ENCODE results near the gene GBX1.

GBX1 gene

DNA sequence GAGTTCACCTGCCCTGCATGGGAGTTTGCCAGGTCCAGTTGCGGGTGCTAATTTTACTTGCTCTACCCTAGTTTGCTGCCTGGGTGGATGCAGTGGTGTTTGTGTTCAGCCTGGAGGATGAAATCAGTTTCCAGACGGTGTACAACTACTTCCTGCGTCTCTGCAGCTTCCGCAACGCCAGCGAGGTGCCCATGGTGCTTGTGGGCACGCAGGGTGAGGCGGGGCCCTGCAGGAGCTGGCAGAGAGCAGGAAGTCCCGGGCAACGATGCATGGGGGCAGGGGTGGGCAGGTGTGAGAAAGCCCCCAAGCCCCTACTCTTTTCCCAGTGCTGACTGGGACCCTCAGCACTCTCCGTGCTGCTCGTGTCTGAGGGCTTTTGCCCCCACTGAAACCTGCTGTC is 49.9 kb downstream of the GBX1 start:
- Histone ChIP-seq H3K9me3 (ENCODE audit: control insufficient read depth, insufficient read depth, low read length) (no peaks in the 10 kb centered on the region), H3F3A (ENCODE audit: control insufficient read depth, insufficient read depth) (no peaks in the 10 kb centered on the region), H4K20me1 (ENCODE audit: control insufficient read depth, insufficient read depth, low read depth, low read length) (peaks cover 5% of the 10 kb centered on the region; the same call in 1 of the 2 replicates), H3K27ac (ENCODE audit: low read depth, low read length) (no peak overlapping the region), H3K4me3 (ENCODE audit: low read length) (no peak overlapping the region), H3K36me3 (ENCODE audit: control insufficient read depth, low read length) (no peaks in the 10 kb centered on the region), H3K79me2 (ENCODE audit: control insufficient read depth, low read length) (no peaks in the 10 kb centered on the region), H3K27me3 (ENCODE audit: control insufficient read depth, low read length) (no peaks in the 10 kb centered on the region), H3K4me2 (ENCODE audit: low read length) (no peak overlapping the region), H3K9me2 (replicated peaks; ENCODE audit: control insufficient read depth, low read length) (no peaks in the 10 kb centered on the region), H3K4me1 (ENCODE audit: control insufficient read depth, low read length) (no peaks in the 10 kb centered on the region)
- TF ChIP-seq, protein P1, sequence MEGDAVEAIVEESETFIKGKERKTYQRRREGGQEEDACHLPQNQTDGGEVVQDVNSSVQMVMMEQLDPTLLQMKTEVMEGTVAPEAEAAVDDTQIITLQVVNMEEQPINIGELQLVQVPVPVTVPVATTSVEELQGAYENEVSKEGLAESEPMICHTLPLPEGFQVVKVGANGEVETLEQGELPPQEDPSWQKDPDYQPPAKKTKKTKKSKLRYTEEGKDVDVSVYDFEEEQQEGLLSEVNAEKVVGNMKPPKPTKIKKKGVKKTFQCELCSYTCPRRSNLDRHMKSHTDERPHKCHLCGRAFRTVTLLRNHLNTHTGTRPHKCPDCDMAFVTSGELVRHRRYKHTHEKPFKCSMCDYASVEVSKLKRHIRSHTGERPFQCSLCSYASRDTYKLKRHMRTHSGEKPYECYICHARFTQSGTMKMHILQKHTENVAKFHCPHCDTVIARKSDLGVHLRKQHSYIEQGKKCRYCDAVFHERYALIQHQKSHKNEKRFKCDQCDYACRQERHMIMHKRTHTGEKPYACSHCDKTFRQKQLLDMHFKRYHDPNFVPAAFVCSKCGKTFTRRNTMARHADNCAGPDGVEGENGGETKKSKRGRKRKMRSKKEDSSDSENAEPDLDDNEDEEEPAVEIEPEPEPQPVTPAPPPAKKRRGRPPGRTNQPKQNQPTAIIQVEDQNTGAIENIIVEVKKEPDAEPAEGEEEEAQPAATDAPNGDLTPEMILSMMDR (IDR thresholded peaks at IDR 0.05; ENCODE audit: low read depth, low read length, poor library complexity, severe bottlenecking): no peak
- no peak for TF ChIP-seq EZH2phosphoT487 (IDR thresholded peaks at IDR 0.05; ENCODE audit: borderline replicate concordance, low read length)

- Histone ChIP-seq H3K4me2 (ENCODE audit: low read length) (no peak overlapping the region), H3K9me3 (ENCODE audit: control insufficient read depth, insufficient read depth, low read length) (no peaks in the 10 kb centered on the region), H3K4me3 (ENCODE audit: low read length) (no peak overlapping the region), H3K79me2 (ENCODE audit: control insufficient read depth, low read length) (no peaks in the 10 kb centered on the region), H3K27me3 (ENCODE audit: control insufficient read depth, low read length) (peaks cover 3% of the 10 kb centered on the region; the same call in 1 of the 2 replicates), H3K36me3 (ENCODE audit: control insufficient read depth, low read length) (no peaks in the 10 kb centered on the region), H3K27ac (ENCODE audit: low read depth, low read length) (no peak overlapping the region), H3F3A (ENCODE audit: control insufficient read depth, insufficient read depth) (no peaks in the 10 kb centered on the region), H3K4me1 (ENCODE audit: control insufficient read depth, low read length) (no peaks in the 10 kb centered on the region), H4K20me1 (ENCODE audit: control insufficient read depth, insufficient read depth, low read depth, low read length) (peaks cover 5% of the 10 kb centered on the region; the same call in 1 of the 2 replicates), H3K9me2 (replicated peaks; ENCODE audit: control insufficient read depth, low read length) (no peaks in the 10 kb centered on the region)
- TF ChIP-seq, protein P1 (IDR thresholded peaks at IDR 0.05; ENCODE audit: low read depth, low read length, poor library complexity, severe bottlenecking): no peak
- no peak for TF ChIP-seq EZH2phosphoT487 (IDR thresholded peaks at IDR 0.05; ENCODE audit: borderline replicate concordance, low read length)
These were observed 50.7 kb downstream of the GBX1 start for GRCh38 chr7:151116603-151117440.

- no peak overlapping the region for H3K4me2 ChIP-seq (ENCODE audit: low read length)
These were observed 51.6 kb downstream of the GBX1 start for GRCh38 chr7:151115836-151116418.

More at GRCh38 chr7:151115836-151116418, 51.6 kb downstream of the GBX1 start:
- TF ChIP-seq EZH2phosphoT487 (IDR thresholded peaks at IDR 0.05; ENCODE audit: borderline replicate concordance, low read length): no peak
- TF ChIP-seq, protein P1 (IDR thresholded peaks at IDR 0.05; ENCODE audit: low read depth, low read length, poor library complexity, severe bottlenecking): no peak
- H3K9me2 ChIP-seq (replicated peaks; ENCODE audit: control insufficient read depth, low read length): no peaks in the 10 kb centered on the region
- peaks cover 5% of the 10 kb centered on the region; the same call in 1 of the 2 replicates for H4K20me1 ChIP-seq (ENCODE audit: control insufficient read depth, insufficient read depth, low read depth, low read length)
- peaks cover 10% of the 10 kb centered on the region for H3K27me3 ChIP-seq (ENCODE audit: control insufficient read depth, low read length)
- no peaks in the 10 kb centered on the region for H3K9me3 ChIP-seq (ENCODE audit: control insufficient read depth, insufficient read depth, low read length)
- H3K27ac ChIP-seq (ENCODE audit: low read depth, low read length): no peak overlapping the region
- no peaks in the 10 kb centered on the region for H3K79me2 ChIP-seq (ENCODE audit: control insufficient read depth, low read length)
- H3K4me1 ChIP-seq (ENCODE audit: control insufficient read depth, low read length): no peaks in the 10 kb centered on the region
- no peaks in the 10 kb centered on the region for H3F3A ChIP-seq (ENCODE audit: control insufficient read depth, insufficient read depth)
- no peak overlapping the region for H3K4me3 ChIP-seq (ENCODE audit: low read length)
- no peaks in the 10 kb centered on the region for H3K36me3 ChIP-seq (ENCODE audit: control insufficient read depth, low read length)

Data from DOHH2 (cell line).